ENCODE measurements around the gene ADAMTS7.

- TF ChIP-seq CTCF (IDR thresholded peaks at IDR 0.05) (no peak), POLR2A (IDR thresholded peaks at IDR 0.05) (no peak)
These were observed 72.1 kb downstream of the ADAMTS7 start for GRCh38 chr15:78739206-78739605.
